CD4-positive, alpha-beta T cell treated with Interferon alpha-2 for 1 hour (primary cell): ENCODE data around the gene COL21A1.

Source experiments
- DNase-seq, 2 donors: peaks; one replicate each; pipeline ENCODE4 v3.0.0-alpha.2; 2020 to 2022

COL21A1 gene

GRCh38 chr6:56244528-56245253 lies 2.7 kb downstream of the COL21A1 start:
- DNase-seq, result no peak

- DNase-seq, result no peak
These were observed 3.3 kb downstream of the COL21A1 start for GRCh38 chr6:56244089-56244488.

GRCh38 chr6:56243518-56244070 lies 3.8 kb downstream of the COL21A1 start:
- DNase-seq, result no peak

- DNase-seq, result no peak
These were observed 5.0 kb downstream of the COL21A1 start for GRCh38 chr6:56242346-56242745.

- DNase-seq, result no peak
These were observed 6.1 kb downstream of the COL21A1 start for GRCh38 chr6:56241124-56241802.

GRCh38 chr6:56238352-56238751 lies 9.0 kb downstream of the COL21A1 start:
- DNase-seq, result no peak

GRCh38 chr6:56235245-56235644 lies 12.1 kb downstream of the COL21A1 start:
- no peak for DNase-seq

- no peak for DNase-seq
These were observed 14.9 kb downstream of the COL21A1 start for GRCh38 chr6:56232436-56232835.

GRCh38 chr6:56231827-56232226 lies 15.6 kb downstream of the COL21A1 start:
- no peak for DNase-seq

GRCh38 chr6:56230976-56231566 lies 16.3 kb downstream of the COL21A1 start:
- DNase-seq, result no peak

GRCh38 chr6:56227071-56227879 lies 20.1 kb downstream of the COL21A1 start:
- DNase-seq, result no peak

- DNase-seq, result no peak
These were observed 23.4 kb downstream of the COL21A1 start for GRCh38 chr6:56223995-56224394.

- no peak for DNase-seq
These were observed 24.9 kb downstream of the COL21A1 start for GRCh38 chr6:56222499-56222898.

GRCh38 chr6:56220078-56220477 lies 27.3 kb downstream of the COL21A1 start:
- DNase-seq, result no peak

GRCh38 chr6:56214703-56215101 lies 32.7 kb downstream of the COL21A1 start:
- DNase-seq, result no peak

GRCh38 chr6:56214041-56214702 lies 33.2 kb downstream of the COL21A1 start:
- no peak for DNase-seq

GRCh38 chr6:56211724-56212123 lies 35.7 kb downstream of the COL21A1 start:
- no peak for DNase-seq

GRCh38 chr6:56204134-56204533 lies 43.2 kb downstream of the COL21A1 start:
- no peak for DNase-seq

- DNase-seq, result no peak
These were observed 47.4 kb downstream of the COL21A1 start for GRCh38 chr6:56199956-56200355.

- no peak for DNase-seq
These were observed 53.5 kb downstream of the COL21A1 start for GRCh38 chr6:56193846-56194245.

- no peak for DNase-seq
These were observed 59.0 kb downstream of the COL21A1 start for GRCh38 chr6:56188429-56188828.

GRCh38 chr6:56187686-56188085 lies 59.7 kb downstream of the COL21A1 start:
- DNase-seq, result no peak
